H1 (cell line): ENCODE results near the gene KATNA1. TPM values are rescaled to one million over a fixed set of nuclear protein-coding genes. Genes with fewer than 3 reads are reported as not detected.

Experiments
- CTCF ChIA-PET: fragments of 300-600 bp; sonication (Branson Sonifier 250); formaldehyde crosslinking; loops from one replicate; lab custom pipeline; 2021; ENCODE audit not compliant: partially characterized antibody; lab: Charles Lee
- POLR2A ChIA-PET: fragments of 300-600 bp; sonication (Branson Sonifier 250); formaldehyde crosslinking; loops from one replicate; lab custom pipeline; 2021; ENCODE audit warnings: inconsistent platforms; ENCODE audit not compliant: partially characterized antibody; lab: Charles Lee
- DNase-seq, 2 experiments: peaks; one replicate each; pipeline versions ENCODE4 v3.0.0 to v3.0.0-alpha.2; 2010 to 2022; ENCODE audit warnings: low spot score in 2 of 2, low read depth in 1 of 2, mixed read lengths in 1 of 2
- FAIRE-seq: peaks from 2 replicates; lab custom pipeline; 2011; peaks lifted over from hg19 to GRCh38; lab: Jason Lieb, UNC
- H2AFZ ChIP-seq: 2 replicates; pipeline ENCODE4 v1.8.1; 2012; ENCODE audit warnings: low read length, inconsistent platforms
- H2AK5ac ChIP-seq: 2 replicates; pipeline ENCODE4 v1.6.1; 2013; ENCODE audit warnings: low read depth, low read length
- H2BK120ac ChIP-seq: replicated peaks from 2 replicates; pipeline ENCODE3; 2013; ENCODE audit warnings: low read depth, low read length, inconsistent platforms
- H2BK12ac ChIP-seq: 2 replicates; pipeline ENCODE4 v1.6.1; 2013; ENCODE audit warnings: low read depth, low read length
- H2BK15ac ChIP-seq: 2 replicates; pipeline ENCODE4 v1.6.1; 2013; ENCODE audit warnings: low read length
- H2BK20ac ChIP-seq: 2 replicates; pipeline ENCODE4 v1.6.1; 2013; ENCODE audit warnings: low read length
- H2BK5ac ChIP-seq: 2 replicates; pipeline ENCODE4 v1.6.1; 2013; ENCODE audit warnings: low read depth, low read length
- H3K14ac ChIP-seq: 2 replicates; pipeline ENCODE4 v1.6.1; 2013; ENCODE audit warnings: inconsistent platforms; ENCODE audit not compliant: insufficient read length
- H3K18ac ChIP-seq: 2 replicates; pipeline ENCODE4 v1.6.1; 2013; ENCODE audit warnings: low read length; ENCODE audit errors: extremely low read depth
- H3K23ac ChIP-seq: 2 replicates; pipeline ENCODE4 v1.6.1; 2013; ENCODE audit warnings: inconsistent platforms; ENCODE audit not compliant: insufficient read length
- H3K23me2 ChIP-seq: 2 replicates; pipeline ENCODE4 v1.6.1; 2013; ENCODE audit warnings: low read depth, low read length
- H3K27ac ChIP-seq: 2 replicates; pipeline ENCODE4 v1.6.1; 2011; ENCODE audit warnings: low read depth, low read length, inconsistent platforms
- H3K27me3 ChIP-seq, 4 experiments: replicated peaks in 1 of 4; 1 replicate in 1 of 4; 2 replicates in 3 of 4; pipeline versions ENCODE4 v1.6.1 to v1.8.1; 2011 to 2013; ENCODE audit warnings: low read length in 3 of 4, mild to moderate bottlenecking in 3 of 4, inconsistent platforms in 2 of 4, mixed read lengths in 2 of 4, moderate library complexity in 1 of 4; ENCODE audit not compliant: control insufficient read depth in 3 of 4, insufficient read depth in 3 of 4; ENCODE audit errors: extremely low read depth in 1 of 4
- H3K36me3 ChIP-seq, 4 experiments: 2 replicates each; pipeline versions ENCODE4 v1.6.1 to v1.8.1; 2011 to 2013; ENCODE audit warnings: mild to moderate bottlenecking in 4 of 4, low read length in 3 of 4, moderate library complexity in 2 of 4, control low read depth in 1 of 4, inconsistent platforms in 1 of 4; ENCODE audit not compliant: insufficient read depth in 4 of 4, control insufficient read depth in 2 of 4
- H3K4ac ChIP-seq: replicated peaks from 2 replicates; pipeline ENCODE3; 2013; ENCODE audit warnings: low read length, low read depth, mixed read lengths, inconsistent platforms; ENCODE audit not compliant: insufficient read length
- H3K4me1 ChIP-seq, 4 experiments: replicated peaks in 1 of 4; 1 replicate in 1 of 4; 2 replicates in 3 of 4; pipeline versions ENCODE4 v1.6.1 to v1.8.1; 2011 to 2013; ENCODE audit warnings: low read length in 3 of 4, inconsistent platforms in 2 of 4, mixed read lengths in 1 of 4; ENCODE audit not compliant: insufficient read depth in 4 of 4, control insufficient read depth in 3 of 4
- H3K4me2 ChIP-seq, 2 experiments: 2 replicates each; pipeline versions ENCODE4 v1.6.1 to v1.8.1; 2011 to 2013; ENCODE audit warnings: low read depth in 2 of 2, low read length in 2 of 2, control low read depth in 1 of 2, inconsistent platforms in 1 of 2, mild to moderate bottlenecking in 1 of 2; ENCODE audit not compliant: insufficient read depth in 1 of 2
- H3K4me3 ChIP-seq, 4 experiments: fragments of 200-600, 300-600 bp in 1 of 4; sonication (generic), shearing (Covaris generic), sonication (Bioruptor Twin) in 1 of 4; 2 replicates each; pipeline versions ENCODE4 v1.5.1 to v1.8.1; 2011 to 2016; ENCODE audit warnings: low read length in 4 of 4, low read depth in 3 of 4, control low read depth in 2 of 4, inconsistent platforms in 2 of 4, mild to moderate bottlenecking in 2 of 4, mixed read lengths in 1 of 4, moderate library complexity in 1 of 4; ENCODE audit not compliant: insufficient read depth in 2 of 4; ENCODE audit errors: extremely low read depth in 1 of 4
- H3K56ac ChIP-seq: replicated peaks from 2 replicates; pipeline ENCODE3; 2013; ENCODE audit warnings: low read depth, mild to moderate bottlenecking, mixed read lengths, low read length, inconsistent platforms; ENCODE audit not compliant: insufficient read length
- H3K79me1 ChIP-seq: 2 replicates; pipeline ENCODE4 v1.6.1; 2013; ENCODE audit warnings: low read depth, low read length, control low read depth
- H3K79me2 ChIP-seq, 2 experiments: 2 replicates each; pipeline versions ENCODE4 v1.6.1 to v1.8.1; 2012 to 2013; ENCODE audit warnings: low read length in 2 of 2, mild to moderate bottlenecking in 2 of 2, inconsistent platforms in 1 of 2; ENCODE audit not compliant: insufficient read depth in 2 of 2, control insufficient read depth in 1 of 2
- H3K9ac ChIP-seq, 4 experiments: replicated peaks in 1 of 4; 1 replicate in 1 of 4; 2 replicates in 3 of 4; pipeline versions ENCODE4 v1.6.1 to v1.8.1; 2011 to 2013; ENCODE audit warnings: low read depth in 3 of 4, low read length in 3 of 4, control low read depth in 2 of 4, mild to moderate bottlenecking in 2 of 4, moderate library complexity in 2 of 4, inconsistent platforms in 1 of 4; ENCODE audit errors: extremely low read depth in 1 of 4
- H3K9me3 ChIP-seq, 2 experiments: 2 replicates each; pipeline versions ENCODE4 v1.6.1 to v1.8.1; 2012 to 2013; ENCODE audit warnings: mild to moderate bottlenecking in 2 of 2, moderate library complexity in 2 of 2, control low read depth in 1 of 2, inconsistent platforms in 1 of 2, low read depth in 1 of 2, low read length in 1 of 2, mixed read lengths in 1 of 2; ENCODE audit not compliant: insufficient read depth in 2 of 2
- H4K20me1 ChIP-seq, 2 experiments: replicated peaks in 1 of 2; 2 replicates each; pipeline versions ENCODE3 to v1.8.1; 2011 to 2013; ENCODE audit warnings: inconsistent platforms in 2 of 2, low read length in 2 of 2, mild to moderate bottlenecking in 1 of 2; ENCODE audit not compliant: insufficient read depth in 2 of 2, control insufficient read depth in 1 of 2
- H4K5ac ChIP-seq: 2 replicates; pipeline ENCODE4 v1.6.1; 2013; ENCODE audit warnings: low read length, low read depth, mixed read lengths, inconsistent platforms; ENCODE audit not compliant: insufficient read length
- H4K8ac ChIP-seq: 2 replicates; pipeline ENCODE4 v1.8.0; 2013; ENCODE audit warnings: mild to moderate bottlenecking, moderate library complexity, low read length, inconsistent platforms; ENCODE audit not compliant: insufficient read depth; ENCODE audit errors: extremely low read depth
- H4K91ac ChIP-seq: replicated peaks from 2 replicates; pipeline ENCODE3; 2013; ENCODE audit warnings: low read length, mixed read lengths, inconsistent platforms; ENCODE audit not compliant: insufficient read length
- BCL11A ChIP-seq, 2 experiments: IDR thresholded peaks; one replicate each; pipeline ENCODE4 v1.6.1; 2011; ENCODE audit warnings: low read depth in 2 of 2, low read length in 2 of 2, mild to moderate bottlenecking in 2 of 2
- CBX5 ChIP-seq: fragments of 300-800, 300-1000 bp; sonication (generic); IDR thresholded peaks from 2 replicates; pipeline ENCODE4 v1.7.1; 2016; ENCODE audit warnings: antibody characterized with exemption, low read length, low read depth
- GTF2F1 ChIP-seq: IDR thresholded peaks from 2 replicates; pipeline ENCODE4 v1.6.1; 2012; ENCODE audit warnings: low read depth, low read length, improper control_type of control experiment, borderline replicate concordance
- HDAC6 ChIP-seq: IDR thresholded peaks from one replicate; pipeline ENCODE4 v1.7.1; 2012; ENCODE audit warnings: low read depth, mild to moderate bottlenecking, inconsistent platforms, low read length, moderate library complexity
- JUN ChIP-seq: IDR thresholded peaks from 2 replicates; pipeline ENCODE4 v1.6.1; 2011; ENCODE audit warnings: low read depth, mild to moderate bottlenecking, improper control_type of control experiment, low read length
- KDM1A ChIP-seq: fragments of 200-600, 300-600 bp; sonication (generic); IDR thresholded peaks from 2 replicates; pipeline ENCODE4 v1.7.1; 2016; ENCODE audit warnings: mild to moderate bottlenecking, low read length, borderline replicate concordance
- KDM4A ChIP-seq: IDR thresholded peaks from one replicate; pipeline ENCODE4 v1.7.1; 2012; ENCODE audit warnings: low read depth, mild to moderate bottlenecking, moderate library complexity, low read length, inconsistent platforms; ENCODE audit not compliant: severe bottlenecking
- KDM5A ChIP-seq: fragments of 200-600 bp; IDR thresholded peaks from 2 replicates; pipeline ENCODE4 v1.7.1; 2012; ENCODE audit warnings: mild to moderate bottlenecking, low read length, inconsistent platforms, mixed read lengths
- POU5F1 ChIP-seq: IDR thresholded peaks from 2 replicates; pipeline ENCODE4 v1.6.1; 2011; ENCODE audit warnings: low read depth, mild to moderate bottlenecking, low read length, moderate library complexity
- RXRA ChIP-seq: IDR thresholded peaks from 2 replicates; pipeline ENCODE4 v1.6.1; 2011; ENCODE audit warnings: low read depth, mild to moderate bottlenecking, low read length, moderate library complexity; ENCODE audit not compliant: insufficient read depth
- SUZ12 ChIP-seq: fragments of 200-600 bp; sonication (generic); IDR thresholded peaks from 2 replicates; pipeline ENCODE4 v1.6.1; 2012; ENCODE audit warnings: mild to moderate bottlenecking, inconsistent platforms, low read length, moderate library complexity, mixed read lengths
- TAF7 ChIP-seq: optimal IDR thresholded peaks from 2 replicates; pipeline ENCODE3; 2011; ENCODE audit warnings: low read depth, mild to moderate bottlenecking, inconsistent platforms, low read length, moderate library complexity, borderline replicate concordance
- TBP ChIP-seq: IDR thresholded peaks from 2 replicates; pipeline ENCODE4 v1.6.1; 2011; ENCODE audit warnings: low read depth, low read length, improper control_type of control experiment
- WGBS, 2 experiments: shearing (Covaris generic) in 1 of 2; methylation state at CpG; one replicate each; pipeline versions ENCODE4 v1.1.6 to v1.1.7; 2013 to 2015; ENCODE audit warnings: low lambda C conversion rate in 2 of 2, mixed read lengths in 2 of 2, inconsistent platforms in 1 of 2, low coverage in 1 of 2, missing lambda C conversion rate in 1 of 2; ENCODE audit not compliant: insufficient replicate concordance in 2 of 2, insufficient coverage in 1 of 2, insufficient read length in 1 of 2; ENCODE audit errors: extremely low coverage in 1 of 2, missing lambda C conversion rate in 1 of 2; 5-methylcytosine and 5-hydroxymethylcytosine counted together
- polyA plus RNA-seq, 7 experiments: library from polyadenylated mRNA; depleted of rRNA in 3 of 7; stranded (reverse) in 5 of 7; unstranded in 2 of 7; fragments of >200 nt in 5 of 7; fragments of 200-250 nt in 2 of 7; gene quantifications; 1 replicate in 5 of 7; 2 replicates in 1 of 7; 4 replicates in 1 of 7; pipeline versions ENCODE4 v1.2.1 to v1.2.3, GENCODE V29; 2011 to 2013; ENCODE audit warnings: missing spikeins in 2 of 7, mixed read lengths in 2 of 7
- total RNA-seq: library from RNA; stranded (reverse); fragmentation: NEBNext Ultra II Directional; extraction: Animal tissue kit (Norgen Biotek cat#: 25700); gene quantifications from 2 replicates; pipeline ENCODE4 v1.2.1, GENCODE V29; 2021

KATNA1 gene
- total and polyA plus RNA-seq, 2 of the 8 experiments (the other 6 are each of a cell fraction or from before 2014, with no cell fraction given) = 7.6 to 20.3 TPM

DNA sequence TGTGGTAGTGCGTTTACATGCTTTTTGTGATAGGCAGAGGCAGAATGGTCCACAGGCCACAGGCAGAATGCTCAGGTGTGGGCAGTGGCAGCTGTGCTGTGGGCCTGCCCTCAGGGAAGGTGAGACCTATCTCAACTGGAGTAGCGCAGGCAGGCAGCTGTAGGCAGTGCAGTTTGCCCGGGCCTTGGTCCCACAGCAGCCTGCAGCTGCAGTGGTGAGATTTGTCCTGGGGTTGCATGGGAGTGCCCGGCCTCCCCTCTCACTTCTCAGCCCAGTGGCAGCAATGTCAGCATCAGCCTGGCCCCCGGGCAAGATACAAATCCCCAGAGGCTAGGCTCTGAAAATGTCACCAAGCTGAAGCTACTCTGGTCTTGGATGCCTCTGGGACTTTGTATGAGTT, 96.6 kb downstream of the KATNA1 start:
- no peak for FAIRE-seq
- CTCF ChIA-PET = interaction anchor here (0.7 to 8.9 kb wide), 4 partner anchors 11 to 271 kb away, joined by 3 to 108 read pairs (median 4); partner anchors contain the start of gene GINM1
- Histone ChIP-seq H4K8ac (peak overlapping the region; percentile 68; the same call in 1 of the 2 replicates), H3K27ac (no peak overlapping the region), H3K23ac (no peak overlapping the region), H3K9me3 (no peaks in the 10 kb centered on the region), H4K20me1 (no peaks in the 10 kb centered on the region), H3K4me1 (no peaks in the 10 kb centered on the region), H3K4me2 (no peak overlapping the region), H3K36me3 (no peaks in the 10 kb centered on the region), H3K23me2 (no peaks in the 10 kb centered on the region), H3K56ac (no peak overlapping the region), H3K4ac (no peak overlapping the region), H2AK5ac (no peak overlapping the region), H2BK12ac (no peak overlapping the region), H3K18ac (no peak overlapping the region), H2BK5ac (no peak overlapping the region), H3K79me2 (no peaks in the 10 kb centered on the region), H2BK15ac (no peak overlapping the region), H2BK20ac (no peak overlapping the region), H2AFZ (peak overlapping the region; percentile 55; the same call in 1 of the 2 replicates), H2BK120ac (no peak overlapping the region), H3K9ac (no peak overlapping the region), H3K14ac (no peak overlapping the region), H3K79me1 (no peaks in the 10 kb centered on the region), H3K4me3 (no peak overlapping the region), H3K27me3 (no peaks in the 10 kb centered on the region; a peak in 1 of 7 replicates), H4K5ac (no peak overlapping the region), H4K91ac (no peak overlapping the region)
- POLR2A ChIA-PET = interaction anchor here (0.8 to 3.4 kb wide), 2 partner anchors 14 to 15 kb away, joined by 4 to 10 read pairs; partner anchors contain the start of gene GINM1
- no peak for TF ChIP-seq JUN
- no peak for TF ChIP-seq POU5F1
- no peak for TF ChIP-seq KDM5A
- TF ChIP-seq RXRA = no peak
- no peak for TF ChIP-seq KDM4A
- no peak for TF ChIP-seq SUZ12
- TF ChIP-seq KDM1A = no peak
- no peak for TF ChIP-seq HDAC6
- no peak for TF ChIP-seq GTF2F1
- TF ChIP-seq BCL11A (IDR thresholded peaks at IDR 0.05; ENCODE audit: low read depth in 2 of 2, low read length in 2 of 2) = no peak
- TF ChIP-seq TAF7 = no peak
- no peak for TF ChIP-seq CBX5
- TF ChIP-seq TBP = no peak
- no peak for DNase-seq
- 78% methylated on average over 5 of the region's 5 CpGs; no CpG with 5 or more reads in 1 of the 2 experiments for WGBS, 2 experiments
